Dendritic cell treated with granulocyte-macrophage colony-stimulating factor and Interleukin-4, amounts not matched to agents 40 ng/mL and 50 ng/mL, for 4 days (primary cell): ENCODE results near the gene CENPQ.

Experiments
- H3K27ac Mint-ChIP-seq: one replicate; pipeline ENCODE4 v1.8.0; 2022; ENCODE audit warnings: mild to moderate bottlenecking, mixed read lengths
- H3K27me3 Mint-ChIP-seq: one replicate; pipeline ENCODE4 v1.8.0; 2022; ENCODE audit warnings: mild to moderate bottlenecking, mixed read lengths
- H3K36me3 Mint-ChIP-seq: one replicate; pipeline ENCODE4 v1.8.0; 2022; ENCODE audit warnings: low read depth, mixed read lengths
- H3K4me1 Mint-ChIP-seq: one replicate; pipeline ENCODE4 v1.8.0; 2022; ENCODE audit warnings: low read depth, mixed read lengths
- H3K4me3 Mint-ChIP-seq: one replicate; pipeline ENCODE4 v1.8.0; 2022; ENCODE audit warnings: mild to moderate bottlenecking, moderate library complexity, mixed read lengths
- H3K9me3 Mint-ChIP-seq: one replicate; pipeline ENCODE4 v1.8.0; 2022; ENCODE audit warnings: mixed read lengths
- intact Hi-C: fragments of 100-400 bp; cut with micrococcal nuclease; formaldehyde crosslinking; loops from one replicate; pipeline ENCODE4 v1.15.0; 2022

CENPQ gene, protein sequence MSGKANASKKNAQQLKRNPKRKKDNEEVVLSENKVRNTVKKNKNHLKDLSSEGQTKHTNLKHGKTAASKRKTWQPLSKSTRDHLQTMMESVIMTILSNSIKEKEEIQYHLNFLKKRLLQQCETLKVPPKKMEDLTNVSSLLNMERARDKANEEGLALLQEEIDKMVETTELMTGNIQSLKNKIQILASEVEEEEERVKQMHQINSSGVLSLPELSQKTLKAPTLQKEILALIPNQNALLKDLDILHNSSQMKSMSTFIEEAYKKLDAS

GRCh38 chr6:49462927-49463611 lies at the start of gene CENPQ, which contains the start of gene MMUT:
Gene CENPQ (plus strand): TSS chr6:49463370. CDS start chr6:49470177, 6,807 bp downstream.
Gene MMUT (minus strand): TSS chr6:49463253. CDS start chr6:49459466, 3,787 bp downstream.
- Mint-ChIP-seq H3K27ac (peak within 1 kb of the TSS; percentile 95), H3K36me3 (peaks cover 20% of the 10 kb centered on the region), H3K4me1 (peaks cover 47% of the 10 kb centered on the region), H3K9me3 (no peaks in the 10 kb centered on the region), H3K4me3 (peak within 1 kb of the TSS; percentile 86), H3K27me3 (no peaks in the 10 kb centered on the region)
- intact Hi-C loops, result no loop called here

- Mint-ChIP-seq H3K4me3 (no peak overlapping the region), H3K27me3 (no peaks in the 10 kb centered on the region), H3K4me1 (no peaks in the 10 kb centered on the region), H3K36me3 (no peaks in the 10 kb centered on the region), H3K9me3 (no peaks in the 10 kb centered on the region), H3K27ac (no peak overlapping the region)
- intact Hi-C loops, result no loop called here
Measured at GRCh38 chr6:49415358-49415757, 47.8 kb upstream of the CENPQ start.

DNA sequence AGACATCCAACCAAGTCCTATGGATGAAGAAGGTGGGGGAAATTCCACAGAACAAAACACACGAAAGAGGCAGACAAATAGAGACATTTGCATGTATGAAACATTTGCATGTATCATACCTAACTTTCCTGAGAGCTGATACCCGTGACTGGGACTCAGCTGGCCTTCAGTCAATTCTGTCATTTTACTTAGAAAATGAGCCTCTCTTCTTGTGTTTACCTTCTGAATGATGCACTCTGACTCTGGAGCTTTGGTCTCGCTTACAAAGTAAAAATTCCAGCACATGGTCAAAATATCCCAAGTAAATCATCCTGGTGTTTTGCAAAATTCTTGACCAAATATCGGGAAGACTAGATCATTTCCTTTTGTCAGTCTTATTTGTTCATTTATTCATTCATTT lies 47.0 kb upstream of the CENPQ start:
- H3K36me3 Mint-ChIP-seq, result no peaks in the 10 kb centered on the region

GRCh38 chr6:49423817-49424216 lies 39.4 kb upstream of the CENPQ start:
- no peak overlapping the region for H3K4me3 Mint-ChIP-seq
- intact Hi-C loops, result no loop called here
- H3K27ac Mint-ChIP-seq, result no peak overlapping the region
- H3K36me3 Mint-ChIP-seq, result no peaks in the 10 kb centered on the region
- no peaks in the 10 kb centered on the region for H3K9me3 Mint-ChIP-seq
- H3K4me1 Mint-ChIP-seq, result no peaks in the 10 kb centered on the region
- H3K27me3 Mint-ChIP-seq, result no peaks in the 10 kb centered on the region

More for the DNA sequence above, 47.0 kb upstream of the CENPQ start:
- Mint-ChIP-seq H3K4me3 (no peak overlapping the region), H3K27ac (no peak overlapping the region), H3K27me3 (no peaks in the 10 kb centered on the region), H3K9me3 (no peaks in the 10 kb centered on the region), H3K4me1 (no peaks in the 10 kb centered on the region)
- intact Hi-C loops, result no loop called here

- H3K4me3 Mint-ChIP-seq, result no peak overlapping the region
- H3K27me3 Mint-ChIP-seq, result no peaks in the 10 kb centered on the region
- H3K9me3 Mint-ChIP-seq, result no peaks in the 10 kb centered on the region
- intact Hi-C loops, result no loop called here
- H3K36me3 Mint-ChIP-seq, result peaks cover 24% of the 10 kb centered on the region
- H3K27ac Mint-ChIP-seq, result no peak overlapping the region
- no peaks in the 10 kb centered on the region for H3K4me1 Mint-ChIP-seq
Measured at GRCh38 chr6:49430187-49430586, 33.0 kb upstream of the CENPQ start.

DNA sequence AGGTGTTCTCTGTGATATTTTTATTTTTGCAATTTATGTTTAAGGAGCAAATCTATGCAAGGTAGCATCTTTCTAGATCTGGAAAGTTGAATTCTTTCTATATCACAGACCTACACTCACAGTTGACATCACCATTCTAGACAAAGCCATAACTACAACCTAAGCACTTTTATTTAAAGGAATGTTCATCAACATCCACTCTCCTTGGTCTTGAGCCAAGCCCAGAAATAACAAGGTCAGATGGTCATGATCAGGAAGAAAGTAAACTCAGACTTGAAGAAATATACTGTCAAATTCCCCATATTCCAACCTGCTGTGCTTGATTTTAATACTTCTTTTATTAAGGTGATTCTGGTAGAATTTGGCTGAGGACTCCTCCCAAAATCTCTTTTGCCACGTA lies 32.3 kb upstream of the CENPQ start:
- H3K36me3 Mint-ChIP-seq, result peaks cover 31% of the 10 kb centered on the region
- H3K9me3 Mint-ChIP-seq, result no peaks in the 10 kb centered on the region
- H3K27me3 Mint-ChIP-seq, result no peaks in the 10 kb centered on the region
- H3K4me3 Mint-ChIP-seq, result no peak overlapping the region
- H3K27ac Mint-ChIP-seq, result no peak overlapping the region
- H3K4me1 Mint-ChIP-seq, result no peaks in the 10 kb centered on the region
- intact Hi-C loops, result no loop called here

GRCh38 chr6:49453221-49453620 lies 9.9 kb upstream of the CENPQ start:
- H3K9me3 Mint-ChIP-seq, result no peaks in the 10 kb centered on the region
- peaks cover 58% of the 10 kb centered on the region for H3K36me3 Mint-ChIP-seq
- intact Hi-C loops, result no loop called here
- H3K27ac Mint-ChIP-seq, result no peak overlapping the region
- no peaks in the 10 kb centered on the region for H3K4me1 Mint-ChIP-seq
- H3K4me3 Mint-ChIP-seq, result no peak overlapping the region
- H3K27me3 Mint-ChIP-seq, result no peaks in the 10 kb centered on the region

DNA sequence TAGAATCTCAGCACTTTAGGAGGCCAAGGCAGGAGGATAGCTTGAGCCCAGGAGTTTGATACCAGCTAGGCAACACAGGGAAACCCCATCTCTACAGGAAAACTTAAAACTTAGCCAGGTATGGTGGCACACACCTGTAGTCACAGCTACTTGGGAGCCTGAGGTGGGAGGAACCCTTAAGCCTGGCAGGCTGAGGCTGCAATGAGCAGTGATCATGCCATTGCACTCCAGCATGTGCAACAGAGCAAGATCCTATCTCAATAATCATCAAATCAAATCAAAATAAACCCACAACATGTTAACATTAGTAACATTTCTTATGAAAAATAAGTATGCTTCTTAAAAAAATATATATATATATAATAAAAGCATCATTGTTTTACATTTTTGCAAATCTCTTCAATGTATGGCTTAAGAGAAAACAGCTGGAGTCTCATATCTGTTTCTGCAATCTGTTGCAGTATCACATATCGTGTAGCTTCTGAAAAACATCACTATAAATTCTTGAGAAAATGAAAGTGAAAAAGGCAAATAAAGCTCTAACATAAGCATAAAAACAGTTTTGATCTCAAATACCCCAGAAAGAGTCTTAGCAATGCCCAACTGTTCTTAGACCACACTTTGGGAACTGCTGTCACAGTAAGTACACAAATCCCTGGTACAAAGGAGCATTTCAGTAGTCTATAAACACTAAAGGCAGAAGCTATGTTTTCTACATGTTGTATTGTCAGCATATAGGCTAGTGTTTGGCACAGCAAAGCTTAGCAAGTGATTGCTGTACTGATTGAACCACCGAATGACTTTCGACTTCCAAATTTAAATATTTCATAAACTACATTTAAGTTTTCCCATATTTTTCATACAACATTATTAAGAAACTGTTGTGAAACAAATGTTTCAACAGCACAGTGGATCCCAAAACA lies 8.1 kb upstream of the CENPQ start:
- intact Hi-C loops, result no loop called here
- peaks cover 10% of the 10 kb centered on the region for H3K4me1 Mint-ChIP-seq
- no peak overlapping the region for H3K4me3 Mint-ChIP-seq
- H3K36me3 Mint-ChIP-seq, result peaks cover 51% of the 10 kb centered on the region
- no peaks in the 10 kb centered on the region for H3K9me3 Mint-ChIP-seq
- no peak overlapping the region for H3K27ac Mint-ChIP-seq
- H3K27me3 Mint-ChIP-seq, result no peaks in the 10 kb centered on the region

- Mint-ChIP-seq H3K9me3 (no peaks in the 10 kb centered on the region), H3K27me3 (no peaks in the 10 kb centered on the region), H3K36me3 (peaks cover 36% of the 10 kb centered on the region), H3K27ac (no peak overlapping the region), H3K4me3 (no peak overlapping the region), H3K4me1 (peaks cover 23% of the 10 kb centered on the region)
- intact Hi-C loops, result no loop called here
Measured at GRCh38 chr6:49457771-49458170, 5.4 kb upstream of the CENPQ start.

DNA sequence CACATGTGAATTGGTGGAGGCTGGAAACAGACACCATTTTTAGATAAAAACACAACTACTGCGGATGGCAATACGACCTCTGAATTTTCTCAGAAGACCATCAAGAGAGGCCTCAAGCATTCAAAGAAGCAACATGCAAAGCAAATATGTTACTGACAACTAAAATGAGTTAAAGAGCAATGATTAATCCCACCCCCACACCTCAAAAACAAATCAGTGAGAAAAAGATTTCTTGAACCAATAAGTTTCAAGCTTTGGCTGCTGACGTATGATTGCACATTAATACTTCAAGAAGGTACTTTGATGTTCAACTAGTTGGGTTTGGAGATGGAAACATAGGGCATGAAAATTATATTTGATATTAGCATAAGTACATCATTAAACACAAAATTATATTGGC lies 1.1 kb upstream of the CENPQ start:
- Mint-ChIP-seq H3K4me3 (peak overlapping the region; percentile 86), H3K4me1 (peaks cover 41% of the 10 kb centered on the region)

GRCh38 chr6:49462599-49462926 lies 607 bp upstream of the CENPQ start:
- Mint-ChIP-seq H3K9me3 (no peaks in the 10 kb centered on the region), H3K4me3 (peak overlapping the region; percentile 86), H3K27ac (peak overlapping the region; percentile 95), H3K4me1 (peaks cover 42% of the 10 kb centered on the region), H3K27me3 (no peaks in the 10 kb centered on the region), H3K36me3 (peaks cover 24% of the 10 kb centered on the region)
- intact Hi-C loops, result no loop called here

More for the DNA sequence above, 1.1 kb upstream of the CENPQ start:
- Mint-ChIP-seq H3K9me3 (no peaks in the 10 kb centered on the region), H3K27ac (peak overlapping the region; percentile 95), H3K27me3 (no peaks in the 10 kb centered on the region), H3K36me3 (peaks cover 29% of the 10 kb centered on the region)
- intact Hi-C loops, result no loop called here

- Mint-ChIP-seq H3K9me3 (no peaks in the 10 kb centered on the region), H3K36me3 (peaks cover 20% of the 10 kb centered on the region), H3K4me3 (peak overlapping the region; percentile 86), H3K27me3 (no peaks in the 10 kb centered on the region), H3K27ac (peak overlapping the region; percentile 95), H3K4me1 (peaks cover 48% of the 10 kb centered on the region)
- intact Hi-C loops, result no loop called here
Measured at GRCh38 chr6:49463612-49463967, 420 bp downstream of the CENPQ start.

DNA sequence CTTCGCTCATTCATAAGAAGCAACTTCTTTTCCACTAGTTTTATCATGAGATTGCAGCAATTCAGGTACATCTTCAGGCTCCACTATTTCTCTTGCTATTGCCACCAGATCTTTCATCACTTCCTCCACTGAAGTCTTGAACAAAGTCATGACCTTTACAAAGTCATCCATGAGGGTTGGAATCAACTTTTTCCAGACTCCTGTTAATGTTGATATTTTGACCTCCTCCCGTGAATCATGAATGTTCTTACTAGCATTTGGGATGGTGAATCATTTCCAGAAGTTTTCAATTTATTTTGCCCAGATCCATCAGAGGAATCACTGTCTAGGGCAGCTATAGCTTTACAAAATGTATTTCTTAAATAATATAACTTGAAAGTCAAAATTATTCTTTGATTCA lies 1.5 kb downstream of the CENPQ start:
- Mint-ChIP-seq H3K27ac (no peak overlapping the region), H3K4me1 (peaks cover 41% of the 10 kb centered on the region), H3K4me3 (no peak overlapping the region), H3K36me3 (peaks cover 11% of the 10 kb centered on the region), H3K27me3 (no peaks in the 10 kb centered on the region), H3K9me3 (no peaks in the 10 kb centered on the region)
- intact Hi-C loops, result no loop called here

DNA sequence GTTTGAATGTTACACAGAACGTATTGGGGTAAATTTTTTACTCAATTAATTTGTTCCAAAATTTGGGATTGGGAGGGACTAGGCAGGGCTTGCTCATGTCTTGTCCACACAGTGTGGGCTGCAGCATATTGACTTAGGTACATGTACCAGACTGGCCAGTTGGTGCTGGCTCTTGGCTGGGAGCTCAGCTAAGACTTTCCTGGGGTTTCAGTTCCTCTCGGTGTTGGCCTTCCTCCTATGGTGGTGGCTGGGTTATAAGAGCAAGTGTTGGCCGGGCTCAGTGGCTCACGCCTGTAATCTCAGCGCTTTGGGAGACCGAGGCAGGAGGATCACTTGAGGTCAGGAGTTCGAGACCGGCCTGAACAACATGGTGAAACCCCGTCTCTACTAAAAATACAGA lies 4.9 kb downstream of the CENPQ start:
- peaks cover 25% of the 10 kb centered on the region for H3K4me1 Mint-ChIP-seq
- no peaks in the 10 kb centered on the region for H3K27me3 Mint-ChIP-seq
- H3K9me3 Mint-ChIP-seq, result no peaks in the 10 kb centered on the region
- no peak overlapping the region for H3K4me3 Mint-ChIP-seq
- intact Hi-C loops, result no loop called here
- no peak overlapping the region for H3K27ac Mint-ChIP-seq
- peaks cover 23% of the 10 kb centered on the region for H3K36me3 Mint-ChIP-seq
